GM23248 (cell line): Measurements from ENCODE around the gene OR10C1. TPM values are rescaled to one million over a fixed set of nuclear protein-coding genes. Genes with fewer than 3 reads are reported as not detected.
"Not testable (repeated sequence)": the region's sequence is repeated elsewhere in the genome, so short reads cannot be mapped to it uniquely, and the experiment has no call there.

ENCODE experiments used
- DNase-seq: peaks from one replicate; pipeline ENCODE4 v3.0.0-alpha.2; 2015
- H2AFZ ChIP-seq: fragments of 200-600 bp; sonication (generic); 2 replicates; pipeline ENCODE4 v1.6.1; 2016; ENCODE audit warnings: antibody characterized with exemption
- H3F3A ChIP-seq: fragments of 200-600 bp; sonication (generic); 2 replicates; pipeline ENCODE4 v1.6.1; 2016; ENCODE audit warnings: mild to moderate bottlenecking, antibody characterized with exemption, mixed run types; ENCODE audit not compliant: insufficient read depth
- H3K27ac ChIP-seq: fragments of 200-600 bp; sonication (generic); 2 replicates; pipeline ENCODE4 v1.5.1; 2016; ENCODE audit warnings: mild to moderate bottlenecking
- H3K27me3 ChIP-seq: fragments of 200-600 bp; sonication (generic); replicated peaks from 2 replicates; pipeline ENCODE4 v1.6.1; 2016; ENCODE audit warnings: mild to moderate bottlenecking; ENCODE audit not compliant: insufficient read depth
- H3K36me3 ChIP-seq: fragments of 200-600 bp; sonication (generic); 2 replicates; pipeline ENCODE4 v1.6.1; 2016; ENCODE audit warnings: low read depth, mild to moderate bottlenecking
- H3K4me1 ChIP-seq: fragments of 200-600 bp; sonication (generic); 2 replicates; pipeline ENCODE4 v1.6.1; 2016; ENCODE audit warnings: mild to moderate bottlenecking; ENCODE audit not compliant: insufficient read depth
- H3K4me2 ChIP-seq: fragments of 200-600 bp; sonication (generic); one replicate; pipeline ENCODE4 v1.6.1; 2016; ENCODE audit warnings: mild to moderate bottlenecking; ENCODE audit not compliant: unreplicated experiment
- H3K4me3 ChIP-seq: fragments of 200-600 bp; sonication (generic); 2 replicates; pipeline ENCODE4 v1.5.1; 2016; ENCODE audit warnings: mild to moderate bottlenecking
- H3K79me2 ChIP-seq: fragments of 200-600 bp; sonication (generic); 2 replicates; pipeline ENCODE4 v1.6.1; 2016; ENCODE audit warnings: mild to moderate bottlenecking; ENCODE audit not compliant: insufficient read depth
- H3K9ac ChIP-seq: fragments of 200-600 bp; sonication (generic); 2 replicates; pipeline ENCODE4 v1.6.1; 2016; ENCODE audit warnings: mild to moderate bottlenecking
- H3K9me2 ChIP-seq: fragments of 200-600 bp; sonication (generic); 2 replicates; pipeline ENCODE4 v1.6.1; 2016; ENCODE audit warnings: mixed run types, mild to moderate bottlenecking, moderate library complexity; ENCODE audit not compliant: insufficient read depth
- H3K9me3 ChIP-seq: fragments of 200-600 bp; sonication (generic); one replicate; pipeline ENCODE4 v1.6.1; 2017; ENCODE audit warnings: low read depth
- H4K20me1 ChIP-seq: fragments of 200-600 bp; sonication (generic); 2 replicates; pipeline ENCODE4 v1.6.0; 2016; ENCODE audit not compliant: insufficient read depth
- EZH2 ChIP-seq: fragments of 200-600 bp; sonication (generic); IDR thresholded peaks from 2 replicates; pipeline ENCODE4 v1.6.1; 2018; ENCODE audit warnings: antibody characterized with exemption, mild to moderate bottlenecking; ENCODE audit not compliant: insufficient read depth, poor library complexity, severe bottlenecking
- EZH2phosphoT487 ChIP-seq: fragments of 200-600 bp; sonication (generic); IDR thresholded peaks from 2 replicates; pipeline ENCODE4 v1.6.1; 2018; ENCODE audit warnings: antibody characterized with exemption, moderate library complexity, mild to moderate bottlenecking, low read depth; ENCODE audit not compliant: insufficient read depth
- WGBS, 2 experiments: methylation state at CpG; one replicate each; pipeline ENCODE4 v1.1.6; 2015 to 2017; ENCODE audit warnings: low lambda C conversion rate in 2 of 2, low coverage in 1 of 2; ENCODE audit errors: missing lambda C conversion rate in 2 of 2; 5-methylcytosine and 5-hydroxymethylcytosine counted together
- in situ Hi-C: fragments of 300-500 bp; cut with MboI; formaldehyde crosslinking; loops from 2 replicates; pipeline ENCODE4 v1.15.0; 2020
- polyA plus RNA-seq: library from polyadenylated mRNA; unstranded; fragments of >200 nt; fragmentation: Nextera tagmentation; extraction: Ambion mirVana; gene quantifications from 2 replicates; pipeline ENCODE4 v1.2.1, GENCODE V29; 2016
- total RNA-seq: library from RNA; depleted of rRNA; stranded (reverse); fragments of >200 nt; shearing (Covaris generic); gene quantifications from 2 replicates; pipeline ENCODE4 v1.2.3, GENCODE V29; 2014

The OR10C1 gene
- total and polyA plus RNA-seq, 2 experiments from 2014 or later, result not detected

GRCh38 chr6:29442719-29443118, 3.6 kb downstream of the OR10C1 start:
- no peaks in the 10 kb centered on the region for H4K20me1 ChIP-seq
- H3K4me2 ChIP-seq, result no peak overlapping the region
- H3K9me3 ChIP-seq, result no peaks in the 10 kb centered on the region
- DNase-seq, result no peak
- H3K9me2 ChIP-seq, result no peaks in the 10 kb centered on the region
- H3K9ac ChIP-seq, result no peak overlapping the region
- H3K4me1 ChIP-seq, result no peaks in the 10 kb centered on the region
- 6 to 8% methylated on average over 1 of the region's 1 CpG for WGBS, 2 experiments
- no peaks in the 10 kb centered on the region for H3K36me3 ChIP-seq
- in situ Hi-C loops, result no loop called here
- no peak overlapping the region for H3K27ac ChIP-seq
- H2AFZ ChIP-seq, result no peak overlapping the region
- TF ChIP-seq EZH2phosphoT487 (no peak), EZH2 (no peak)
- H3K79me2 ChIP-seq, result no peaks in the 10 kb centered on the region
- H3K27me3 ChIP-seq, result no peaks in the 10 kb centered on the region
- H3F3A ChIP-seq, result no peaks in the 10 kb centered on the region
- no peak overlapping the region for H3K4me3 ChIP-seq

- H3K27ac ChIP-seq, H3F3A ChIP-seq, H3K9ac ChIP-seq, H3K4me1 ChIP-seq, H2AFZ ChIP-seq, H3K4me3 ChIP-seq, H3K9me2 ChIP-seq, H3K4me2 ChIP-seq, H3K79me2 ChIP-seq, H3K27me3 ChIP-seq, in situ Hi-C loops, H3K9me3 ChIP-seq, DNase-seq, H3K36me3 ChIP-seq, H4K20me1 ChIP-seq: not testable (repeated sequence)
- WGBS, 2 experiments, result 0 to 6% methylated on average over 1 of the region's 1 CpG
Measured at GRCh38 chr6:29444031-29444430, 4.9 kb downstream of the OR10C1 start.

- Histone ChIP-seq H3K4me2 (no peak overlapping the region), H4K20me1 (no peaks in the 10 kb centered on the region), H3F3A (no peaks in the 10 kb centered on the region), H3K36me3 (no peaks in the 10 kb centered on the region), H3K79me2 (no peaks in the 10 kb centered on the region), H3K9ac (no peak overlapping the region), H2AFZ (no peak overlapping the region), H3K27me3 (no peaks in the 10 kb centered on the region), H3K9me2 (no peaks in the 10 kb centered on the region), H3K4me1 (no peaks in the 10 kb centered on the region), H3K4me3 (no peak overlapping the region), H3K27ac (no peak overlapping the region), H3K9me3 (no peaks in the 10 kb centered on the region)
- TF ChIP-seq EZH2phosphoT487 (no peak), EZH2 (no peak)
- no peak for DNase-seq
- 11 to 43% methylated on average over 1 of the region's 1 CpG for WGBS, 2 experiments
- in situ Hi-C loops, result no loop called here
Measured at GRCh38 chr6:29447670-29448069, 8.6 kb downstream of the OR10C1 start.

GRCh38 chr6:29451471-29452193, 12.5 kb downstream of the OR10C1 start:
- H3K79me2 ChIP-seq, result no peaks in the 10 kb centered on the region
- H4K20me1 ChIP-seq, result no peaks in the 10 kb centered on the region
- H3K4me2 ChIP-seq, result no peak overlapping the region
- in situ Hi-C loops, result no loop called here
- H2AFZ ChIP-seq, result no peak overlapping the region
- H3K9me2 ChIP-seq, result no peaks in the 10 kb centered on the region
- no peaks in the 10 kb centered on the region for H3K4me1 ChIP-seq
- TF ChIP-seq EZH2 (no peak), EZH2phosphoT487 (no peak)
- no peaks in the 10 kb centered on the region for H3F3A ChIP-seq
- H3K36me3 ChIP-seq, result no peaks in the 10 kb centered on the region
- no peaks in the 10 kb centered on the region for H3K27me3 ChIP-seq
- no peak overlapping the region for H3K4me3 ChIP-seq
- H3K9me3 ChIP-seq, result no peaks in the 10 kb centered on the region
- WGBS, 2 experiments, result 12 to 13% methylated on average over 3 of the region's 3 CpGs
- no peak for DNase-seq
- no peak overlapping the region for H3K27ac ChIP-seq
- H3K9ac ChIP-seq, result no peak overlapping the region

- in situ Hi-C loops, result no loop called here
- no peaks in the 10 kb centered on the region for H3K4me1 ChIP-seq
- H3K79me2 ChIP-seq, result no peaks in the 10 kb centered on the region
- no peak within 1 kb of the TSS for H2AFZ ChIP-seq
- DNase-seq, result no peak
- no peaks in the 10 kb centered on the region for H3K9me3 ChIP-seq
- no peak within 1 kb of the TSS for H3K4me3 ChIP-seq
- H3K27me3 ChIP-seq, result no peaks in the 10 kb centered on the region
- TF ChIP-seq EZH2 (no peak), EZH2phosphoT487 (no peak)
- H3K9ac ChIP-seq, result no peak within 1 kb of the TSS
- no peaks in the 10 kb centered on the region for H3K36me3 ChIP-seq
- H3F3A ChIP-seq, result no peaks in the 10 kb centered on the region
- H3K27ac ChIP-seq, result no peak within 1 kb of the TSS
- no peaks in the 10 kb centered on the region for H3K9me2 ChIP-seq
- 3 to 5% methylated on average over 2 of the region's 2 CpGs for WGBS, 2 experiments
- no peaks in the 10 kb centered on the region for H4K20me1 ChIP-seq
- no peak within 1 kb of the TSS for H3K4me2 ChIP-seq
Measured at GRCh38 chr6:29456971-29457370, 17.9 kb downstream of the OR10C1 start, which contains the start of the genes OR11A1 and OR2H1. TSS of gene OR11A1 (minus strand) at chr6:29457071. CDS start at chr6:29427641, 29,430 bp downstream. TSS of gene OR2H1 (plus strand) at chr6:29457155. CDS start at chr6:29461770, 4,615 bp downstream.
